HuH-7.5 (cell line): ENCODE data around the gene PPP2R1B.
"Not testable (repeated sequence)": the region's sequence is repeated elsewhere in the genome, so short reads cannot be mapped to it uniquely, and the experiment has no call there.

Experiments used
- DNase-seq: peaks from one replicate; pipeline ENCODE4 v3.0.0; 2011; ENCODE audit warnings: low spot score

Gene PPP2R1B

DNA sequence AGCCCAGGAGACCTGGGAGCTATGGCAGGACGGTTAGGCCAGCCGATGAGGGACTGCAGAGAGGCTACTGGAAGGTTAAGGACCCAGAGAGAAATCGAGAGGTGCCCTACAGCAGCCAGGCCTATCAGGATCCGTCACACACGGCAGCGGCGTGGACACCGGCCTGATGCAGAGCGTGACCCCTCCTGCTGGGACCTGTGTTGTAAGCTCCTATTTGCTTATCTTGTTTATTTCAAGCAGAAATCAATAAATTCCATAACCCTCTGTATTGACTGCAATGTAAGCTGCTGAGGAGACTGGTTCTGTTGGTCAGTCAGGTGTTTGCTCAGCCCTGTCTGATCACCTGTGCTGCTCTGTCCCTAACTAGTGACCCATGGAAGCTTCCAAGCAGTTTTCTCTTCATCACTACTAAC is 39.9 kb downstream of the PPP2R1B start:
- peak; percentile 73 for DNase-seq

DNA sequence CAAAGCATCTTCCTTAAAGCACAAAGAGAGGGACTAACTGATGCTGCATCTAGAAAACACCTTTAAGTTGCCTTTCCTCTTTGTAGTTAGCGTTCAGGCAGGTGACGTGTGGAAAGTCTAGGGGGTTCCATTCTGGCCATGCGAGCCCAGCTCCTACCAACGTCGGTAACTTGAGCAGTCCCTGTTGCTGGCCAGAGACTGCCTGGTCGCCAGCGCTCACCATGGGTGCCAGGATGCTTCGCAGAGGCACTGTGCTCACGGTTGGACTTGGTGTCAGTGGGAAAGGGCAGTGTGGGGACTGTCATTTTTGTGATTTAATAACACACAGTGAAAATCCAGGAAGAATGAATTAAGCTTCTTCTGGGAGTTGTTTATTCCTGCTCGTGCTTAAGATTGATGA is 40.6 kb downstream of the PPP2R1B start:
- DNase-seq, result no peak

DNA sequence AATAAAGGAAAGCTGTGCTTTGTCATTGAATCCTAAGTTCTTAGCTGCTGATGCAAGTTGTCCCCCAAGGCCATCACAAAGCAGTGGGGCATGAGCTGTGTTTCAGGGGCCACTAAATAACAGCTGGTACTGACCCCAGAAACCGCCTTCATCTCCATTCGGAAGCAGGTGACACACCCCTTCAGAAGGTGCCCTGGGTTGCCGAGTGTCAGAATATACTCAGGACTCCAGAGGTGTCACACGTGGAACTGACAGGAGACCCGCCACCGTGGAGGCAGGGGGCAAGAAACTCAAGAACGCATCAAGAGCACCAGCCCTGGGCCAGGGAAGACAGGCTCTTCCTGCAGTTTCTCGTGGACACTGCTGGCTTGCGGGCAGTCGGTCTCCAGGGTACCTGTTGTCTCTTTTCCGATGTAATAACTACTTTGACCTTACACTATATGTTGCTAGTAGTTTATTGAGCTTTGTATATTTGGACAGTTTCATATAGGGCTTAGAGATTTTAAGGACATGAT is 41.5 kb downstream of the PPP2R1B start:
- no peak for DNase-seq

DNA sequence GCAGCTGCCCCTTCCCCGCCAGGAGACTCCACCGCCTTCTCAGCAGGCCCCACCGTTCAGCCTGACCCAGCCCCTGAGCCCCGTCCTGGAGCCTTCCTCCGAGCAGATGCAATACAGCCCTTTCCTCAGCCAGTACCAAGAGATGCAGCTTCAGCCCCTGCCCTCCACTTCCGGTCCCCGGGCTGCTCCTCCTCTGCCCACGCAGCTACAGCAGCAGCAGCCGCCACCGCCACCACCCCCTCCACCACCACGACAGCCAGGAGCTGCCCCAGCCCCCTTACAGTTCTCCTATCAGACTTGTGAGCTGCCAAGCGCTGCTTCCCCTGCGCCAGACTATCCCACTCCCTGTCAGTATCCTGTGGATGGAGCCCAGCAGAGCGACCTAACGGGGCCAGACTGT is 42.6 kb downstream of the PPP2R1B start:
- DNase-seq, result no peak

DNA sequence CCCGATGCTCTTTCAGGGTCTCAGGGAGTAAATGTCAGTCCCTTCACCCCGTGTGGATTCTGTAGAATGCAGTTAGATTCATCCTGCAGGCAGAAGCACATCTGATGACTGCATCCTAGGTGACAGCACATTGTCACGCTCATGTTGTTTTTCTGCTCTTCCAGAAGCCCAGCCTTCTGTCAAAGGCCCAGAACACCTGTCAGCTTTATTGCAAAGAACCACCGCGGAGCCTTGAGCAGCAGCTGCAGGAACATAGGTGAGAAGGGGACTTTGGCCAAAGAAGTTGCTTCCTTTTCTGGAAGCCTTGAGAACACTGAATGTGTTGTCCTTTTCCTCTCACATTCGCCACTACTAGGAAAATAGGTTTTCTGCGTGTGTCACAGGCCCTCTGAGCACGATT is 43.7 kb downstream of the PPP2R1B start:
- DNase-seq, result no peak

DNA sequence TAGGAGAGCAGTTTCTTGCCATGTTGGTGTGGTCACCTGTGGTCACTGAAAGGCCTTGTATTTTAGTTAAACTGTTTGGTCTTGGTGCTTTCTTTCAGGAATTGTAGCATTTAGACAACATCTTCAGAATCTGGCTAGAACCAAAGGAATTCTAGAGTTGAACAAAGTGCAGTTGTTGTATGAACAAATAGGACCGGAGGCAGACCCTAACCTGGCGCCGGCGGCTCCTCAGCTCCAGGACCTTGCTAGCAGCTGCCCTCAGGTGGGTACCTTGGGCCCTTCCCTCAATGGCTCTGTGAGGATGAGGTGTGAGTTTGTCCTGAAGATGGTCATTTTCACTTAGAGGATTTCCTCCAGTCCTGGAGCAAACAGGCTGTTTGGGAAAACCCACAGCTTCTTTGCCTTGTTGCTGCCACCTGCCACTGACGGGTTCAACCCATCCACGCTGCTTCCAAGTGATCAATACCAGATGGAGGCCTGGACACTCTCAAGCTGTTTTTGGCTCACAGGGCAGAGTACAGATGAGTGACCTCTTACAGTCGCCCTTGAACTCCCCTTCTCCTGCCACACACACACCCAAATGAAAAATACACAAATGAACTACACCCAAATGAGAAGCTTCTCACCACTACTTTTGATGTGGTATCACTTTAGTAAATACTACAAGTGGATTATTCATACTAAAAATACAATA is 45.2 kb downstream of the PPP2R1B start:
- no peak for DNase-seq

DNA sequence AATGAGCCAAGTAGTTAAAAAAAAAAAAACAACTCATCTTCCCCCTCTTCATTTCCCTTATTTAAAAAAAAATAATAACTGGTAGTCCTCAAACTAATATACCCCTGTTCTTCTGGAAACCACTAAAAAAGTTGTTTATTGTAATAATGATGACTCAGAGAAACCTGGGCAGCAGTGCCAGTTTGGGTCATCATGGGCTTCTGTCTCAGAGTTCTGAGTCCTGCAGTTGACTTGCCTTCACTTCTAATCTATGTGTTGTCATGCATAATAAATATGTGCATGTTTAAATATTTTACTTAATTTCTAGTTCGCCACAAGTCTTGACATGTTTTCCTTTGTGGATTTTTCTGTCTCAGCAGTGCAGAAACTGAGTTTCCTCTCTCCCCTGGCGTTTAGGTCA is 46.8 kb downstream of the PPP2R1B start:
- no peak for DNase-seq

DNA sequence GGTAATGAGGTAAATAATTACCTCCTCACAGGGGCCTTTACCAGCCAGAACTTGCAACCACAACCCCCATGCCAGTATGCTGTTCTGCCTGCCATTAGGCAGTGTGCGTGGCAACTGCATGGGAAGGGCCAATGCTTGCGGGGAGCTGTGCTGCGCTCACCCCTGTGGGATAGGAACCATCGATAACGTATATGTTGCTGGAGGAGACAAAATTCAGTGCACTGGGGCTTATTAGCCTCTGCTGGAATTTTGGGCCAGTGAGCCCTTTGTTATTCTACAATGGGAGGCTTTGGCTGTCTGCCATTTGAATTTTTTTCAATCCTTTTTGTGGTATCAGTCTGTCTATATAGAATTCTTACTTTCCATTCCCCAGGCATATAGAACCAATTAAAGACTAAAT is 47.3 kb downstream of the PPP2R1B start:
- no peak for DNase-seq

DNA sequence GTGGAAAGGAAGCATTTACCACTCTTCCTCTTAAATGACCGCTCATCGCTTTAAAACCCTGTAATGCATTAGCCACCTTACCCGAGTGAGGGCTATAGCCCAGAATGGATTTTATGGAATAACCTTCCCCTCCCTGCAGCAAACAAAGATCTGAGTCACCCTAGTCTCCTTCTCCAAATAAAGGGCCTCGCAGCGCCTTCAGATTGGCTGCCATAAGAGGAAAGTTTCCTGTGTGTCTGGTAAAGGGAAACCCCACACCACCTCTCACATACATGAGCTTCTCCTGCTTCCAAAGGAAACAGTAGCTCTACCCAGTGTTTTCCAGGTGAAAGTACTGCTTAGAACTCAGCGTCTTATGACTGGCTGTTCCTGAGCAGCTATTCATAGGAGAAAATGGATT is 47.8 kb downstream of the PPP2R1B start:
- no peak for DNase-seq

DNA sequence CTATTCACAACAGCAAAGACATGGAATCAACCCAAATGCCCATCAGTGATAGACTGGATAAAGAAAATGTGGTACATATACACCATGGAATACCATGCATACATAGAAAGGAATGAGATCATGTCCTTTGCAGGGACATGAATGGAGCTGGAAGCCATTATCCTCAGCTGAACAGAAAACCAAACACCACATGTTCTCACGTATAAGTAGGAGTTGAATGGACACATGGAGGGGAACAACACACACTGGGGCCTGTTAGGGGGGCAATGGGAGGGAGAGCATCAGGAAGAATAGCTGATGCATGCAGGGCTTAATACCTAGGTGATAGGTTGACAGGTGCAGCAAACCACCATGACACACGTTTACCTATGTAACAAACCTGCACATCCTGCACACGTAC is 48.5 kb downstream of the PPP2R1B start:
- not testable (repeated sequence) for DNase-seq

DNA sequence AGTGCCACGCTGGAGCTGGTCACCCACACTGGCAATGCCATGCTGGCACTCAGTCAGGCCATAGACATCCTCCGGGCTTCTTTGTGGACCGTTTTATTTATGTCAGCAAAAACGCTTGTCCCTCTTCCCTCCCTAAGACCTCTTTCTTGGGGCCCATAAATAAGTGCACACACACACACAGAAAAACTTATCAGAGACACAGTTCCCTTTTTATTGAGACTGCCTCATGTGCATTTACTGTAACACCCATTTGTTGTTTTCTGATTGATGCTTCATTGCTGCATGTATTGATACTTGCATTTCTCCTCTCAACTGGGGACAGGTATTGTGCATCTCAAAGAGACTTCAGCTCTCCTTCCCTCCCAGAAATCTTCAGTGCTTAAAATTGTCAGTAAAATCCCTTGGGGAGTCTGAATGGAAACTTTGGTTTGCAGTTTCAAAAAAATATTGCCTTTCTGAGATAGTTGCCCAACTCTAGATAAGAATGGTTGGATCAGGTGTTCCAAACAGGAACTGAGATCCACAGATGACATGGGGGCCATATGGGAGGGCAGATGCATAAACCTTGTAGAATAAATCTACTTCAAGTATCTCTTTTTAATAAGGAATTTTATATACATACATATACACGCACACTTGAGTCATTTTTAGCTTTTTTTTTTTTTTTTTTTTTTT is 50.9 kb downstream of the PPP2R1B start:
- no peak for DNase-seq

DNA sequence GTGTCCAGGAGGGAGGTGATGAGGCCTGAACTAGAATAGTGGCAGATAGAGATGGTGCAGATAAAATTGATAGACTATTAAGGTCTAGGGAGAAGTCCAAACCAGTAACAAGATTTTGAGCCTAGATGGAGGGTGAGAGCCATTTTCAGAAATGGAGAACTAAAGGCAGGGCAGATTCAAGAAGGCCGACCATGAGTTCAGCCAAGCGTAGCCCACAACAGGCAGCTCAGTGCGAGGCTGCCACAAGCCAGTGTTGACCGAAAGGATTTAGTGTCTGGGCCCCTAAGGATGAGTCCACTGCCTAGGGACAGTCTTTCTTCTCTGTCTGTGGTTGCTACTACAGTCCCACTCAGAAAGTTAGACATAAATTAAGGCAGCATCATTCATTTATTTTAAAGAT is 51.7 kb downstream of the PPP2R1B start:
- no peak for DNase-seq

DNA sequence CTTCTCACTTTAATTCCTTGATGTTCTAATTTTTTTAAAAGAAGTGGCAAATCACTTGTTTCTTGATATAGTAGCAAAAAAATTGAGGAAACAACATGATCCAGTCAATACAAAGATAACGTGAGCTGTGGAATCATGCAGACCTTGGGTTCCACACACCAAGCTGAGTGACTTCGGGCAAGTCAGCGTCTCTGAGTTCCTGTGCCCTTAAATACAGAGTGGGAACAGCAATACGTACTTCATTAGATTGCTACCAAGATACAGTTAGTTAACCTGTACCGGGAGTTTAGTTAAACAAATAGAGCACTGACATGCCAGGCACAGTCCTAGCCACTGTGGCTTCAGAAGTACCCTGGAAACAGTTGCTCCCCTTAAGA is 58.5 kb downstream of the PPP2R1B start:
- no peak for DNase-seq

DNA sequence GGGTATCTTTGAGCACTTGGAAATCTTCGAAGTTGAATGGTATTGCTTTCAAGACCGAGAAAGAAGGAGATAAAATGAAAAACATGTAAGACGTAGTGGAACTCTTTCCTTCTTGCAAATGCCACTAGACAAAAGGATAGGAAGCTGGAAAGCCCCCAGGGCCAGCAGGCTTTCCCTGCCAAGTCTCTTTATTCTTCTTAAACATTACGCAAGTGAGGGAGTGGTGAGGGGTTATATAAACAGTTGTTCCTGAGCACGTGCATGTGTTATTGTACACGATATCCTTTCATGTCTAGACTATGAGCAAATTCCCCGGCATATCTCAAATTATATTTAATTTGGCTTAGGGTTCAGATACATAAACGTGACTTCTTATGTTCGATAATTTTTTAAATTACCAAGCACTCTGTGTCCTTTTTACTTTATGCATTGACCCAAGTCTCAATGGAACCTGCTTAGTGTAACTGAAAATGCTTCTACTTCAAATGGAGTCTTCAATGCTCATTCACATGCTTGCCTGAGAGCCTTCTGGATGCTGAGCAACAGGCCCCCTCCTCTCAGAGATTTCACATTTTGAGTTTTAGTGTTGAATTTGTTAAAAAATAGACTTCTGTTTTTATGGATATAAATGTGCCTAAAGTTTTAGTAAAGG is 59.0 kb downstream of the PPP2R1B start:
- DNase-seq, result no peak

DNA sequence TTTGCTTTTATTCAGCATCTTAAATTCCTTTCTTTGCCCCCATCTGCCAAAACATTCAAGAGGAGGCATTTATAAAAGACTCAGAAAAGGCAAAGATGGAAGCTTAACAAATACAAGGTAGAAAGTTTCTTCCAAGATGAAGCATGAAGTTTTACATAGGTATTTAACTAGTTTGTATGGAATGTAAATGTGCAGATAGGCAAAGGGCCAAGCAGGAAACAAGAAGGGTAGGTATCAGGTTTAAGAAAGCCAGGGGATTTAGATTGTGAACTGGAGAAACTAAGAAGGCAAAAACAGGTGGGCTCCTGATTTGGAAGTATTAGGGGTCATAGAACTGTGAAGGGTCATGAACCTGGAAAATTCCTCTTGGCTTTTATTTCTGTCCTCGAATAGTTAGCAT is 62.6 kb downstream of the PPP2R1B start:
- DNase-seq, result no peak

DNA sequence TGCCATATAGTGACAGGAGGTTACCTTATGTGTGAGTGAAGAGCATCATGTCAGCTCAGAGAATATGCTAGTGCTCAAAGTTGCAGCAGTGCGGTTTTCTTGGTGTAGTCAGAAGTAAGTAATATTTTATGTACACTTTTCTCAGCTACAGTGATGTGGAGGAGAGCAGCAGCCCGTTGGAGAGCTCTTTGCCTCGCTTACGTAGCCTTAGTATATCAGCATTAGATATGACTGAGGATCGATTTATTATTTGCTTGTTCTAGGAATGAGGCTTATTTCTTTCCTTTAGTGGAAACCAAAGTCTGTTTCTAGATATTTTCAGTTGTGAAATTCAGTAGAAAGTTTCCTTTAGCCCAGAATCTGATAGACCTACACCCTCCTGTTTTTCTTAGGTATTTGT is 63.6 kb downstream of the PPP2R1B start:
- no peak for DNase-seq

DNA sequence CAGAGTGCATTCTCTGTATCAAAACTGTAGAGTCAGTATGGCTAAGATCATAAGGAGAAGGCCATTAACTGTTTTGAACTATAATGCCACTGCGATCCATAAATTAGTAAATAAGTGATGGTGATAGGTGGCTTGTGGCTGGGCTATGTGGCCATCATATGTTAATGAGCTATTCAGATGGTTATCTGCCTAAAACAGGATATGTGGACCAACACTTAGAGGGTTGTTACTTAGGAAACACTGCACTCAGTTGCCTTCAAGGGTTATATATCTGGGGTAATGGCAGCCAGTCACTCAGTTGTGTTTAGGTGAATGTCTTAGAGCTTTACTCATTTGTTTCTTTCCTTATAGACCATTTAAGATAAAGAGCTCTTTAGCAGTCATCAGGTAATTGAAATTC is 66.0 kb downstream of the PPP2R1B start:
- DNase-seq, result no peak

DNA sequence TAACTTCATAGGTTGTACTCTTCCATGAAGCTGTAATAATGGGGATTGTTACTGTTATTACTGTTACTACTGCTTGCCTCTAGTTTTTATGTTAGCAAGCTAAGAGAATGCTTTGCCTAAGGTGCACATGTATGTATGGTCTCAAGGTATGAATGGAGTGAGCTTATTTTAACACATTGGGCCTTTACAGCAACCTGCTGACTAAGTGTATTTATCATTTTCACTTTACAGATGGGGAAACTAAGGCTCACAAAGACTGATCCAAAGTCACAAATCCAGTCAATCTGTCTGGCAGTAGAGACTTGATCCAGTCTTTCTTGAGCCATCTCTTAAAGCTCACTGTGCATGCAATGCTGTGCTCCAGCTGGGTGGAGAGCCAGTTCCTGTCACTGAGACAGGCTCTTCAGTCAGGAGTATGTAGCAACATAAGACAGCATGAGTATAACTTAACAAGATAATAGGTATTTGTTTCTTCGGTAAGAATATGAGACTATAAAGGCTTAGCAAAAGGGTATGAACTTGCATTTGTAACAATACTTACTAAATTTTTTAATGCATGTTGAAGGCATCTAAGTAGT is 66.5 kb downstream of the PPP2R1B start:
- DNase-seq, result no peak

DNA sequence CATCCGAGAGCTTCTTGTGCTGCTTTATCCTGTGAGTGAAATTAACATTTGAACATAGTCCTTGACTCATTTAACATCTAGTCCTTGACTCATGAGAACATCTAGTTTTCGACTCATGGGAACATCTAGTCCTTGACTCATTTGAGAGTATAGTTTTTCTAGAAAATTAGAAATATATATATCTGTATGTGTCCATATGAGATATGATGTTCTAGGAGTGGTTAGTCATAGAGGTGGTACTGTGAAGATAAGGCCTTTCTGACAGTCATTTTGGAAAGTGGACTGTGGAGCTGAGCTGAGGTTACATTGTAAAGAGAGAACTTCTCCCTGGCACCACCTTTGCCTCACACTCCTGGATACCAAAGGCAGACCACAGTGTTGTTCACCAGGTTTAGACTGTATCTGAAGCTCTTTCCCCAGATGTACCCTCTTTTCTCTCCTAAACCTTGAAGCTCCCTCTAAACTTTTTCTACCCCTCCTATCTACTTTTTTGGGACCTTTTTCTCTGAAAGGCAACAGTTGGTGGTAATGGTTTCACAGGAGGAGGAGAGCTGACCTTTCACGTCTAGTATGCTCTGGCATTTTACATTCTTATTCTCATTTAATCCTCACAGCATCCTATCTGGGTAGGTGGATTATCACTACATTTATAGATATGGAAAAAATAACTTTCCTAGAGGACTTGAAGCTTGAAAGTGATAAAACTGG is 67.2 kb downstream of the PPP2R1B start:
- DNase-seq, result no peak

DNA sequence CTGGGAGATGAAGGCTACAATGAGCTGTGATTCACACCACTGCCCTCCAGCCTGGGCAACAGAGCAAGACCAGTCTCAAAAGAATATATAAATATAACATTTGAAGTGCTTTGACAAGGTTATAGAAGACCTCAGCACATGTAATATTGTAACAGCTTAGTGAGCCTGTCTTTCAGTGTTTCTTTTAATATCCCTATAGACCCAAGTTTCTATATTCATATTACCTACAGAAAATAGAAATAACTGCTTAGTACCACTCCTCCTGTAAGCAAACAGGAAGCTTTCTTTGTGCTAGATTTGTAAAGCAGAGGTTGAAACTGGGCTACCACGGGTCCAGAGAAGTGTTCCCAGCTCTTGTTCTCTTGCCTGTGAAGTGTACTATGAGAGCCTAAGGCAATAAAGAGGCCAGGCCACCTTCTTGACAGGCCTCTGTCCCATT is 68.2 kb downstream of the PPP2R1B start:
- no peak for DNase-seq

DNA sequence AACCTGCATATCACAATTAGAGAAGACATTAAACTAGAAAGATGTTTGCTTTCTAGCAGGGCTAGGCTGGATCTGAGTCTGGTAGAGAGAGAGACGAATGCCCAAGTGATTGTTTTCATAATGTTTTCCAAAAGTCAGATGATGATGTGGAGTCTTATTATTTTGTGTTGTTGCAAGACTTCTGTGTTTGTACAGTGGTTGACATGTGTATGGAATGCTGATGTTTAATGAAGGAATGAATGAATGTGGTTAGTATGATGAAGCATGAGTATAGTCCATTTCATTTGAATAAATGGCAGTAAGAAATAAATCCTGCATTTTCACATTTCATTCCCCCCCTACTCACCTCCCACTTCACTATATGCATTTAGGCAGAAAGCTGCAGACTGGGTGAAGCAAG is 69.6 kb downstream of the PPP2R1B start:
- no peak for DNase-seq

DNA sequence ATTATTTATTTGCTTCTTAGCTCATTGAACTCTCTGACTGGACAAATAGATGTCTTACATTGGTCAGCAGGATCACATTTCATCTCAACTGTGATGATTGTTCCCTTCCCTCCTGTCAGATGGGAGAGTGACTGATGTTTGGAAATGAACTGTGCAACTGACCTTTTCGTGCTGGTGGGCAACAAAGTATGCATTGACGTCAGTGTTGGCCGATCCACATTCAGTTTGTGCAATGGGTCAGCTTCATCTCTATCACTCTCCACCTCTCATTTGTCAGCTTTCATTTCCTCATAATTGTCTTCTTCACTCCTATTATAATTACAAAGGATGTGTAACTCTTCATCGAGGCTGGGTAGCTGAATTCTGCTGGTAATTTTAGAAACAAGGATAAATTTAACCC is 71.3 kb downstream of the PPP2R1B start:
- DNase-seq, result no peak
